ENCODE results near the gene EPB41L3. TPM values are rescaled to one million over a fixed set of nuclear protein-coding genes. Genes with fewer than 3 reads are reported as not detected.

Gene EPB41L3
- total RNA-seq, 1 experiment from 2014 or later, result 16.1 TPM

- TF ChIP-seq, protein P1, sequence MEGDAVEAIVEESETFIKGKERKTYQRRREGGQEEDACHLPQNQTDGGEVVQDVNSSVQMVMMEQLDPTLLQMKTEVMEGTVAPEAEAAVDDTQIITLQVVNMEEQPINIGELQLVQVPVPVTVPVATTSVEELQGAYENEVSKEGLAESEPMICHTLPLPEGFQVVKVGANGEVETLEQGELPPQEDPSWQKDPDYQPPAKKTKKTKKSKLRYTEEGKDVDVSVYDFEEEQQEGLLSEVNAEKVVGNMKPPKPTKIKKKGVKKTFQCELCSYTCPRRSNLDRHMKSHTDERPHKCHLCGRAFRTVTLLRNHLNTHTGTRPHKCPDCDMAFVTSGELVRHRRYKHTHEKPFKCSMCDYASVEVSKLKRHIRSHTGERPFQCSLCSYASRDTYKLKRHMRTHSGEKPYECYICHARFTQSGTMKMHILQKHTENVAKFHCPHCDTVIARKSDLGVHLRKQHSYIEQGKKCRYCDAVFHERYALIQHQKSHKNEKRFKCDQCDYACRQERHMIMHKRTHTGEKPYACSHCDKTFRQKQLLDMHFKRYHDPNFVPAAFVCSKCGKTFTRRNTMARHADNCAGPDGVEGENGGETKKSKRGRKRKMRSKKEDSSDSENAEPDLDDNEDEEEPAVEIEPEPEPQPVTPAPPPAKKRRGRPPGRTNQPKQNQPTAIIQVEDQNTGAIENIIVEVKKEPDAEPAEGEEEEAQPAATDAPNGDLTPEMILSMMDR (conservative IDR thresholded peaks at IDR 0.05), result no peak
- H3K4me1 ChIP-seq (ENCODE audit: insufficient read depth, low read length), result no peaks in the 10 kb centered on the region
- H3K56ac ChIP-seq (ENCODE audit: insufficient read length, low read depth, low read length), result no peak overlapping the region
- no peak overlapping the region for H2BK20ac ChIP-seq (ENCODE audit: low read depth, low read length, poor library complexity, severe bottlenecking)
- no peak overlapping the region for H3K23ac ChIP-seq (ENCODE audit: insufficient read length, low read depth, low read length)
- no peak overlapping the region for H3K4ac ChIP-seq (ENCODE audit: low read depth, low read length)
- H4K5ac ChIP-seq (ENCODE audit: insufficient read length, low read depth, low read length), result no peak overlapping the region
- no peaks in the 10 kb centered on the region for H3K27me3 Mint-ChIP-seq (ENCODE audit: low read depth)
- no peak overlapping the region for H3K27ac ChIP-seq (ENCODE audit: insufficient read length, low read depth, low read length)
- H2AFZ ChIP-seq (ENCODE audit: low read length), result no peak overlapping the region
- no peak overlapping the region for H3K27ac Mint-ChIP-seq
- no peak overlapping the region for H4K8ac ChIP-seq (replicated peaks; ENCODE audit: insufficient read length, low read depth, low read length)
- no peaks in the 10 kb centered on the region for H3K9me3 Mint-ChIP-seq
- no peak overlapping the region for H2AK5ac ChIP-seq (ENCODE audit: insufficient read length, low read length)
- no peak for DNase-seq
- H3K23me2 ChIP-seq (ENCODE audit: insufficient read length, low read depth, low read length, poor library complexity, severe bottlenecking), result no peaks in the 10 kb centered on the region
- no peak overlapping the region for H2BK5ac ChIP-seq (ENCODE audit: insufficient read length, low read length)
- H3K4me3 Mint-ChIP-seq, result no peak overlapping the region
- H2BK12ac ChIP-seq (ENCODE audit: insufficient read length, low read depth, low read length), result no peak overlapping the region
- H3K4me2 ChIP-seq (ENCODE audit: insufficient read depth, insufficient read length, low read length), result no peak overlapping the region
- H2BK15ac ChIP-seq (ENCODE audit: low read depth, low read length), result no peak overlapping the region
- no peak overlapping the region for H3K18ac ChIP-seq (ENCODE audit: insufficient read length, low read depth, low read length)
- H3K4me1 Mint-ChIP-seq, result peaks cover 5 to 7% of the 10 kb centered on the region in 2 experiments; a peak in 3 of 4 replicates
- no peak overlapping the region for H3T11ph ChIP-seq (ENCODE audit: low read length)
- H2BK120ac ChIP-seq (ENCODE audit: low read depth, low read length, poor library complexity, severe bottlenecking), result no peak overlapping the region
- H3K79me2 ChIP-seq (ENCODE audit: insufficient read depth, low read length), result no peaks in the 10 kb centered on the region
- no peak overlapping the region for H3K9ac ChIP-seq (ENCODE audit: extremely low read depth, insufficient read length, low read length)
- no peaks in the 10 kb centered on the region for H3K79me1 ChIP-seq (ENCODE audit: insufficient read depth, low read depth, low read length, poor library complexity, severe bottlenecking)
- H3K9me3 ChIP-seq (ENCODE audit: control insufficient read depth, low read depth, low read length), result no peaks in the 10 kb centered on the region
- H3K14ac ChIP-seq (ENCODE audit: insufficient read depth, low read length), result no peak overlapping the region
- H3K27me3 ChIP-seq (ENCODE audit: insufficient read depth, low read length), result no peaks in the 10 kb centered on the region
- H3K36me3 Mint-ChIP-seq (ENCODE audit: insufficient read depth in 1 of 3, low read depth in 3 of 3), result no peaks in the 10 kb centered on the region
- H4K20me1 ChIP-seq (ENCODE audit: control insufficient read depth, insufficient read depth, insufficient read length), result no peaks in the 10 kb centered on the region
- no peak overlapping the region for H4K91ac ChIP-seq (ENCODE audit: insufficient read length, low read depth, low read length)
- no CpG with 5 or more reads among the region's 5 CpGs for WGBS (ENCODE audit: extremely low coverage, insufficient read length, low lambda C conversion rate)
These were observed 121.8 kb downstream of the EPB41L3 start for GRCh38 chr18:5421981-5422380.

All from H9 (cell line).